Progenitor cell of endocrine pancreas (in vitro differentiated cells): ENCODE results near the gene CNGA1. TPM values are rescaled to one million over a fixed set of nuclear protein-coding genes. Genes with fewer than 3 reads are reported as not detected.

Source experiments
- DNase-seq: peaks from one replicate; pipeline ENCODE4 v3.0.0; 2021; ENCODE audit warnings: low spot score; ENCODE audit not compliant: unreplicated experiment
- H3K27ac Mint-ChIP-seq: 2 replicates; pipeline ENCODE4 v1.8.0; 2021; ENCODE audit warnings: mild to moderate bottlenecking, moderate library complexity, mixed read lengths
- H3K27me3 Mint-ChIP-seq: 2 replicates; pipeline ENCODE4 v1.8.0; 2021; ENCODE audit warnings: mixed read lengths
- H3K36me3 Mint-ChIP-seq: 2 replicates; pipeline ENCODE4 v1.8.0; 2022; ENCODE audit warnings: mixed read lengths; ENCODE audit not compliant: insufficient read depth
- H3K4me1 Mint-ChIP-seq: 2 replicates; pipeline ENCODE4 v1.8.0; 2021; ENCODE audit warnings: low read depth, mixed read lengths
- H3K4me3 Mint-ChIP-seq: 2 replicates; pipeline ENCODE4 v1.8.0; 2021; ENCODE audit warnings: low read depth, mild to moderate bottlenecking, moderate library complexity, mixed read lengths
- H3K9me3 Mint-ChIP-seq: 2 replicates; pipeline ENCODE4 v1.8.0; 2021; ENCODE audit warnings: low read depth, mixed read lengths
- CTCF ChIP-seq: fragments of 200-600 bp; sonication (generic); IDR thresholded peaks from one replicate; pipeline ENCODE4 v1.5.0; 2021; ENCODE audit warnings: antibody characterized with exemption, mild to moderate bottlenecking; ENCODE audit not compliant: unreplicated experiment
- total RNA-seq: library from RNA; stranded (reverse); gene quantifications from 2 replicates; pipeline ENCODE4 v1.2.1, GENCODE V29; 2021

CNGA1 gene
- total RNA-seq, 1 donor from 2014 or later: 1.6 TPM

GRCh38 chr4:48032721-48033120 lies 16.2 kb upstream of the CNGA1 start:
- peaks cover 26% of the 10 kb centered on the region for H3K4me1 Mint-ChIP-seq
- H3K27me3 Mint-ChIP-seq: no peaks in the 10 kb centered on the region
- no peaks in the 10 kb centered on the region for H3K9me3 Mint-ChIP-seq
- no peak overlapping the region for H3K4me3 Mint-ChIP-seq
- H3K27ac Mint-ChIP-seq: peak overlapping the region; percentile 54
- no peak for DNase-seq
- peaks cover 41% of the 10 kb centered on the region for H3K36me3 Mint-ChIP-seq
- no peak for TF ChIP-seq CTCF

- H3K27me3 Mint-ChIP-seq: no peaks in the 10 kb centered on the region
- peaks cover 43% of the 10 kb centered on the region for H3K36me3 Mint-ChIP-seq
- H3K9me3 Mint-ChIP-seq: no peaks in the 10 kb centered on the region
- DNase-seq: no peak
- no peak for TF ChIP-seq CTCF
- no peak overlapping the region for H3K27ac Mint-ChIP-seq
- H3K4me3 Mint-ChIP-seq: no peak overlapping the region
- peaks cover 25% of the 10 kb centered on the region for H3K4me1 Mint-ChIP-seq
Measured at GRCh38 chr4:48031802-48032525, 15.5 kb upstream of the CNGA1 start.

- TF ChIP-seq CTCF: no peak
- Mint-ChIP-seq H3K4me3 (no peak overlapping the region), H3K27ac (no peak overlapping the region), H3K36me3 (peaks cover 43% of the 10 kb centered on the region), H3K27me3 (no peaks in the 10 kb centered on the region), H3K9me3 (no peaks in the 10 kb centered on the region), H3K4me1 (peaks cover 26% of the 10 kb centered on the region)
- DNase-seq: no peak
Measured at GRCh38 chr4:48030470-48030869, 14.0 kb upstream of the CNGA1 start.

GRCh38 chr4:48028696-48029095 lies 12.2 kb upstream of the CNGA1 start:
- Mint-ChIP-seq H3K27me3 (no peaks in the 10 kb centered on the region), H3K4me1 (peaks cover 27% of the 10 kb centered on the region), H3K27ac (no peak overlapping the region), H3K4me3 (no peak overlapping the region), H3K9me3 (no peaks in the 10 kb centered on the region), H3K36me3 (peaks cover 29% of the 10 kb centered on the region)
- no peak for TF ChIP-seq CTCF
- DNase-seq: no peak

- Mint-ChIP-seq H3K4me3 (no peak overlapping the region), H3K9me3 (no peaks in the 10 kb centered on the region), H3K36me3 (peaks cover 28% of the 10 kb centered on the region), H3K27me3 (no peaks in the 10 kb centered on the region), H3K27ac (no peak overlapping the region), H3K4me1 (peaks cover 16% of the 10 kb centered on the region)
- DNase-seq: no peak
- TF ChIP-seq CTCF: no peak
Measured at GRCh38 chr4:48027653-48028052, 11.2 kb upstream of the CNGA1 start.
